ENCODE results near the gene CCBE1.

The CCBE1 gene

GRCh38 chr18:59428018-59428417, 269.2 kb downstream of the CCBE1 start:
- H3K27me3 ChIP-seq (ENCODE audit: control insufficient read depth, insufficient read depth, low read length), result no peaks in the 10 kb centered on the region
- H3K36me3 ChIP-seq (ENCODE audit: control insufficient read depth, low read depth, low read length), result no peaks in the 10 kb centered on the region
- no peaks in the 10 kb centered on the region for H3K4me1 ChIP-seq (ENCODE audit: control insufficient read depth, low read depth, low read length)
- H3K4me3 ChIP-seq (ENCODE audit: low read length), result no peak overlapping the region
- no peak overlapping the region for H3K9ac ChIP-seq (ENCODE audit: low read length)
- H3K9me3 ChIP-seq (ENCODE audit: control insufficient read depth, low read depth, low read length), result no peaks in the 10 kb centered on the region
- no peak overlapping the region for H3K27ac ChIP-seq (ENCODE audit: low read length)

- H3K36me3 ChIP-seq (ENCODE audit: control insufficient read depth, low read depth, low read length), result no peaks in the 10 kb centered on the region
- H3K4me3 ChIP-seq (ENCODE audit: low read length), result no peak overlapping the region
- H3K9ac ChIP-seq (ENCODE audit: low read length), result no peak overlapping the region
- H3K27me3 ChIP-seq (ENCODE audit: control insufficient read depth, insufficient read depth, low read length), result no peaks in the 10 kb centered on the region
- H3K4me1 ChIP-seq (ENCODE audit: control insufficient read depth, low read depth, low read length), result no peaks in the 10 kb centered on the region
- H3K27ac ChIP-seq (ENCODE audit: low read length), result no peak overlapping the region
- no peaks in the 10 kb centered on the region for H3K9me3 ChIP-seq (ENCODE audit: control insufficient read depth, low read depth, low read length)
Measured at GRCh38 chr18:59426855-59427254, 270.4 kb downstream of the CCBE1 start.

GRCh38 chr18:59423259-59423658, 274.0 kb downstream of the CCBE1 start:
- Histone ChIP-seq H3K4me1 (ENCODE audit: control insufficient read depth, low read depth, low read length) (no peaks in the 10 kb centered on the region), H3K27me3 (ENCODE audit: control insufficient read depth, insufficient read depth, low read length) (no peaks in the 10 kb centered on the region), H3K27ac (ENCODE audit: low read length) (no peak overlapping the region), H3K9ac (ENCODE audit: low read length) (no peak overlapping the region), H3K4me3 (ENCODE audit: low read length) (no peak overlapping the region), H3K9me3 (ENCODE audit: control insufficient read depth, low read depth, low read length) (no peaks in the 10 kb centered on the region), H3K36me3 (ENCODE audit: control insufficient read depth, low read depth, low read length) (no peaks in the 10 kb centered on the region)

DNA sequence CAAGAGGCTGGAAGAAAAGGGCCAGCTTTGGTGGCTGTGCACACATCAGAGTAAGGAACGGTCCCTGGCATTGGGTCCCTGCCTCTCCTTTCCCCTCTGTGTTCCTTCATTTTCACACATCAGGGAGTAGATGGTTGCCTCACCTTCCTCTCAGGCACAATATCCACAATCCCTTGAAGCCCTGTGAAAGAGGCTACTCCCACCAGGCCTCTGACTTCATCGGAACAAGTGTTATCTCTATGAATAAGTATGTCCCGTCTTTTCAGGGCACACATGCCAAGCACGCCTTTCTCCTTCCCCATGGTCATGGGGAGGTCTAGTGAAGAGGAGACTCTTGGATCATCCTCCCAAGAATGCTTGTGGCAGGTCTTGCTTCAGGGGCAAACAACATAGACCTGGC, 277.0 kb downstream of the CCBE1 start:
- Histone ChIP-seq H3K4me3 (ENCODE audit: low read length) (no peak overlapping the region), H3K36me3 (ENCODE audit: control insufficient read depth, low read depth, low read length) (no peaks in the 10 kb centered on the region), H3K4me1 (ENCODE audit: control insufficient read depth, low read depth, low read length) (no peaks in the 10 kb centered on the region), H3K9ac (ENCODE audit: low read length) (no peak overlapping the region), H3K27me3 (ENCODE audit: control insufficient read depth, insufficient read depth, low read length) (no peaks in the 10 kb centered on the region), H3K9me3 (ENCODE audit: control insufficient read depth, low read depth, low read length) (no peaks in the 10 kb centered on the region), H3K27ac (ENCODE audit: low read length) (no peak overlapping the region)

DNA sequence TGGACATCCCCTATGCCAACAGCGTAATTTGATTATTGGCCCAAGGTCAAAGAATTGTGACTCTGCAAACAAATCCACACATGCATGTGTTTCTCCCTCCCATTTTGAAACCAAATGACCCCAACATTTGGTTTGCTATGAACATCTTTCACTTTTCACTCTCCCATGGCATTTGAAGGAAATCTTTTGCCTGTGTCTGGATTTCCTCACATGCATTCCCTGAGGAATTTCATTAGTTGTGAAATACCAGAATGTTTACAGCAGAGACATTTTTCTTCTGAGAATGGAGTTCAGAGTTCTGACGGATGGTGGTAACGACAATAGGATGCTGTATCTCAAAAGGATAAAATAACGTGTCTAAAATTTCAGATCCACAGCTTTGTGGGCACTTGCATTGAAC, 277.8 kb downstream of the CCBE1 start:
- H3K36me3 ChIP-seq (ENCODE audit: control insufficient read depth, low read depth, low read length), result no peaks in the 10 kb centered on the region
- no peaks in the 10 kb centered on the region for H3K9me3 ChIP-seq (ENCODE audit: control insufficient read depth, low read depth, low read length)
- no peak overlapping the region for H3K9ac ChIP-seq (ENCODE audit: low read length)
- H3K27ac ChIP-seq (ENCODE audit: low read length), result no peak overlapping the region
- no peaks in the 10 kb centered on the region for H3K4me1 ChIP-seq (ENCODE audit: control insufficient read depth, low read depth, low read length)
- no peak overlapping the region for H3K4me3 ChIP-seq (ENCODE audit: low read length)
- no peaks in the 10 kb centered on the region for H3K27me3 ChIP-seq (ENCODE audit: control insufficient read depth, insufficient read depth, low read length)

DNA sequence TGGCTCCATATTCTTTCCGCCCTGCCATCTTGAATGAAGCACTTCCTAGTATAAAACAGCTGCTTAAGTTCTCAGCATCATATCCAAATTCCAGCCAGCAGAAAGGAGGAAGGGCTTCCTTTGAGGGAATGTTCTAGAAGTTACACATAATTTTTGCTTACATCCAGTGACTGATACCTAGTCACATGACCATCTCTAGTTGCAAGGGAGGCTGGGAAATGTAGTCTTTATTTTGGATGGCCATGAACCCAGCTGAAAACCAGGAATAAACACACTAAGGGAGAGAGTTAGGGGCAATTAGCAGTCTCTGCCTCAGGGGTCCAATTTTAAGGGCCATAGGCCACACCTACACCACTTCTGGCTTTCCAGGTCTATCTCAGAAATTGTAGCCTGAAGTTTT, 280.4 kb downstream of the CCBE1 start:
- Histone ChIP-seq H3K4me1 (ENCODE audit: control insufficient read depth, low read depth, low read length) (no peaks in the 10 kb centered on the region), H3K9ac (ENCODE audit: low read length) (no peak overlapping the region), H3K36me3 (ENCODE audit: control insufficient read depth, low read depth, low read length) (no peaks in the 10 kb centered on the region), H3K27me3 (ENCODE audit: control insufficient read depth, insufficient read depth, low read length) (no peaks in the 10 kb centered on the region), H3K27ac (ENCODE audit: low read length) (no peak overlapping the region), H3K4me3 (ENCODE audit: low read length) (no peak overlapping the region), H3K9me3 (ENCODE audit: control insufficient read depth, low read depth, low read length) (no peaks in the 10 kb centered on the region)

DNA sequence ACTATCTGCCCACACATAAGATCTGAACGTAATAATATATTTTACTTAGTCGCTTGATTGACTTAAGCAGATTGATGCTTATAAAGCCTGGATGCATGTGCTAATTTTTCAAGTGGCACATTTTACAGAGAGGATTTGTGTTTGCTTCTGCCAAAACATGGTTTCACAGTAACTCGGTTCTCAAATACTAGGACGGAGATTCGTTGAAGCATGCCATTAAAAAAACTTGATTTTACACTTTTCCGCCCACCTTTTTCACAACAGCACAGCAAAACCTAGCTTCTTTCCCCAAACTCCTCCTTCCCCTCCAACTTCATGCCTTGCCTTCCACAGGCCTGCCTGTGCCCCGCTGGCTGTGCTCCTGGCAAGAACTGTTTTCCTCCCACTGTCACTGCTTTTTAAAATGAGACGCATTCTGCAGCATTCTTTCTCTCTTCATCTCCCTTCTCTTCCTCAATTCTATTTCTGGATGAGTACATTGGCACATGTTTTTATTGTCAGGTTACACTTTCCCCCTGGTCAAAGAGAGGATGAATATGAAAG, 283.0 kb downstream of the CCBE1 start:
- no peak overlapping the region for H3K27ac ChIP-seq (ENCODE audit: low read length)
- H3K9me3 ChIP-seq (ENCODE audit: control insufficient read depth, low read depth, low read length), result no peaks in the 10 kb centered on the region
- H3K36me3 ChIP-seq (ENCODE audit: control insufficient read depth, low read depth, low read length), result no peaks in the 10 kb centered on the region
- no peak overlapping the region for H3K9ac ChIP-seq (ENCODE audit: low read length)
- no peaks in the 10 kb centered on the region for H3K4me1 ChIP-seq (ENCODE audit: control insufficient read depth, low read depth, low read length)
- H3K4me3 ChIP-seq (ENCODE audit: low read length), result no peak overlapping the region
- H3K27me3 ChIP-seq (ENCODE audit: control insufficient read depth, insufficient read depth, low read length), result no peaks in the 10 kb centered on the region

- Histone ChIP-seq H3K27ac (ENCODE audit: low read length) (no peak overlapping the region), H3K9me3 (ENCODE audit: control insufficient read depth, low read depth, low read length) (no peaks in the 10 kb centered on the region), H3K4me3 (ENCODE audit: low read length) (no peak overlapping the region), H3K27me3 (ENCODE audit: control insufficient read depth, insufficient read depth, low read length) (no peaks in the 10 kb centered on the region), H3K4me1 (ENCODE audit: control insufficient read depth, low read depth, low read length) (no peaks in the 10 kb centered on the region), H3K9ac (ENCODE audit: low read length) (no peak overlapping the region), H3K36me3 (ENCODE audit: control insufficient read depth, low read depth, low read length) (no peaks in the 10 kb centered on the region)
Measured at GRCh38 chr18:59402432-59403090, 294.7 kb downstream of the CCBE1 start.

- no peak overlapping the region for H3K27ac ChIP-seq (ENCODE audit: low read length)
- no peak overlapping the region for H3K4me3 ChIP-seq (ENCODE audit: low read length)
- H3K27me3 ChIP-seq (ENCODE audit: control insufficient read depth, insufficient read depth, low read length), result no peaks in the 10 kb centered on the region
- H3K9me3 ChIP-seq (ENCODE audit: control insufficient read depth, low read depth, low read length), result no peaks in the 10 kb centered on the region
- no peaks in the 10 kb centered on the region for H3K4me1 ChIP-seq (ENCODE audit: control insufficient read depth, low read depth, low read length)
- H3K36me3 ChIP-seq (ENCODE audit: control insufficient read depth, low read depth, low read length), result no peaks in the 10 kb centered on the region
- no peak overlapping the region for H3K9ac ChIP-seq (ENCODE audit: low read length)
Measured at GRCh38 chr18:59400407-59400806, 296.8 kb downstream of the CCBE1 start.

- Histone ChIP-seq H3K27ac (ENCODE audit: low read length) (no peak overlapping the region), H3K27me3 (ENCODE audit: control insufficient read depth, insufficient read depth, low read length) (peaks cover 20% of the 10 kb centered on the region), H3K4me1 (ENCODE audit: control insufficient read depth, low read depth, low read length) (peaks cover 5% of the 10 kb centered on the region), H3K36me3 (ENCODE audit: control insufficient read depth, low read depth, low read length) (no peaks in the 10 kb centered on the region), H3K9me3 (ENCODE audit: control insufficient read depth, low read depth, low read length) (no peaks in the 10 kb centered on the region), H3K4me3 (ENCODE audit: low read length) (no peak overlapping the region), H3K9ac (ENCODE audit: low read length) (no peak overlapping the region)
Measured at GRCh38 chr18:59395226-59396175, 301.7 kb downstream of the CCBE1 start.

GRCh38 chr18:59393381-59393780, 303.8 kb downstream of the CCBE1 start:
- Histone ChIP-seq H3K27me3 (ENCODE audit: control insufficient read depth, insufficient read depth, low read length) (peaks cover 40% of the 10 kb centered on the region), H3K9ac (ENCODE audit: low read length) (no peak overlapping the region), H3K27ac (ENCODE audit: low read length) (no peak overlapping the region), H3K9me3 (ENCODE audit: control insufficient read depth, low read depth, low read length) (no peaks in the 10 kb centered on the region), H3K36me3 (ENCODE audit: control insufficient read depth, low read depth, low read length) (no peaks in the 10 kb centered on the region), H3K4me1 (ENCODE audit: control insufficient read depth, low read depth, low read length) (peaks cover 5% of the 10 kb centered on the region), H3K4me3 (ENCODE audit: low read length) (no peak overlapping the region)

Data from iPS-18a (cell line).